Measurements from ENCODE around the gene PAX2. TPM values are rescaled to one million over a fixed set of nuclear protein-coding genes. Genes with fewer than 3 reads are reported as not detected.
A peak's percentile ranks its signal among the peaks of the same experiment; 100 is the strongest.

PAX2 gene
- total RNA-seq, 1 experiment from 2014 or later, result 0.09 TPM

DNA sequence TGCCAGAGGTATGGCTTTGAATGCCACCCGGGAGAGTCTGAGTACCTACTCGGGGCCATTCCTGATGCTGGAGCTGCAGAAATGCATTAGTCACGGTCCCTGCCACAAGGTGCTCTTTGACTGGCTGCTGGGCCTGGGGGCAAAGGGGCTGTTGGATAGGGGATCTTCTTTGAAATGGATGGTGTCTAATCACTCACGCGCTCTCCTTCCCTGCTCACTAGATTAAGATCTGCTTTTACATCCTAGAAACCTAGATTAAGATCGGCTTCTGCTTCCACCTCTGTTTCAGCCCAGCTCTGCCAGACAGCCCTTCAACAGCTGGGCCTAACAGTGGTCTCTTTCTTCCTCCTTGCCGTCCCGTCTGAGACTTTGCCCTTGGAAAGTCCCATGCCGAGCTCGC, 57.2 kb downstream of the PAX2 start (continued):
- TF ChIP-seq RELA (CRISPR knock-in tag; IDR thresholded peaks at IDR 0.05; ENCODE audit: borderline replicate concordance) (no peak), MAX (CRISPR knock-in tag; IDR thresholded peaks at IDR 0.05) (no peak), ATF3 (CRISPR knock-in tag; conservative IDR thresholded peaks at IDR 0.05) (no peak)

DNA sequence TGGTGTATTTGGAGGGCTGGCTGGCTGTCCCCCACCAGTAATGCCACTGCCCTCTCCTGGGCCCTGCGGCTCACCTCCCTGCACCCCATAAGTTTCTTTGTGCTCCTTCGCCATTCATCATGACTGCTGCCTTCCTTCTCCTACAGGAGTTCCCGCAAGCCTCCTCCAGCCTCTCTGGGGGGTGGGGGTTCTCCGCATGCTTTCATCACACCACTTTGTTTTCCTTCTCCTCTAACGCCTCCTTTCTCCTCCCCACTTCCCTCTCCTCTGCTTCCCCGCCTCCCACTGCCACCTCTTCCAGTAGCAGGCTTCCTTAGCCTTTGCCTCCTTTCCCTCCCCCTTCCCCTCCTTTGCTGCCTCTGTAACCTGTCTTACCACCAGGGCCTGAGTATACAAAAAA, 58.1 kb downstream of the PAX2 start:
- H3K36me3 Mint-ChIP-seq, result no peaks in the 10 kb centered on the region
- DNase-seq (ENCODE audit: low spot score) (no peak), ATAC-seq (peak; percentile 71)
- no peaks in the 10 kb centered on the region for H3K9me3 Mint-ChIP-seq
- H3K27me3 Mint-ChIP-seq (ENCODE audit: low read depth), result peaks cover 21% of the 10 kb centered on the region
- H3K4me1 Mint-ChIP-seq, result peaks cover 21% of the 10 kb centered on the region
- peak overlapping the region; percentile 26; the same call in 1 of the 2 replicates for H3K4me3 Mint-ChIP-seq
- CTCF ChIA-PET, result interaction anchor here (0.9 to 1.7 kb wide), 5 partner anchors 10 to 241 kb away, joined by 4 to 7 read pairs (median 6); no protein-coding TSS in a partner anchor
- POLR2A ChIA-PET, result no interaction called here
- TF ChIP-seq ZNF416 (CRISPR knock-in tag; IDR thresholded peaks at IDR 0.05) (no peak), GABPB1 (CRISPR knock-in tag; IDR thresholded peaks at IDR 0.05) (no peak), TP53 (CRISPR knock-in tag; IDR thresholded peaks at IDR 0.05) (no peak), OVOL2 (CRISPR knock-in tag; IDR thresholded peaks at IDR 0.05; ENCODE audit: borderline replicate concordance) (no peak), JUN (CRISPR knock-in tag; IDR thresholded peaks at IDR 0.05) (no peak), HMGA2 (CRISPR knock-in tag; IDR thresholded peaks at IDR 0.05) (no peak), IRF1 (CRISPR knock-in tag; IDR thresholded peaks at IDR 0.05) (no peak), SMAD4 (CRISPR knock-in tag; IDR thresholded peaks at IDR 0.05) (no peak), CDX4 (CRISPR knock-in tag; IDR thresholded peaks at IDR 0.05; ENCODE audit: borderline replicate concordance) (no peak), ZNF138 (CRISPR knock-in tag; conservative IDR thresholded peaks at IDR 0.05) (no peak), CREM (CRISPR knock-in tag; IDR thresholded peaks at IDR 0.05) (no peak)
- TF ChIP-seq, protein P1, sequence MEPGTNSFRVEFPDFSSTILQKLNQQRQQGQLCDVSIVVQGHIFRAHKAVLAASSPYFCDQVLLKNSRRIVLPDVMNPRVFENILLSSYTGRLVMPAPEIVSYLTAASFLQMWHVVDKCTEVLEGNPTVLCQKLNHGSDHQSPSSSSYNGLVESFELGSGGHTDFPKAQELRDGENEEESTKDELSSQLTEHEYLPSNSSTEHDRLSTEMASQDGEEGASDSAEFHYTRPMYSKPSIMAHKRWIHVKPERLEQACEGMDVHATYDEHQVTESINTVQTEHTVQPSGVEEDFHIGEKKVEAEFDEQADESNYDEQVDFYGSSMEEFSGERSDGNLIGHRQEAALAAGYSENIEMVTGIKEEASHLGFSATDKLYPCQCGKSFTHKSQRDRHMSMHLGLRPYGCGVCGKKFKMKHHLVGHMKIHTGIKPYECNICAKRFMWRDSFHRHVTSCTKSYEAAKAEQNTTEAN (CRISPR knock-in tag; IDR thresholded peaks at IDR 0.05), result no peak
- H3K27ac Mint-ChIP-seq, result no peak overlapping the region

GRCh38 chr10:100803908-100804307, 58.5 kb downstream of the PAX2 start:
- DNase-seq (ENCODE audit: low spot score) (no peak), ATAC-seq (no peak)
- POLR2A ChIA-PET, result no interaction called here
- Mint-ChIP-seq H3K9me3 (no peaks in the 10 kb centered on the region), H3K4me3 (no peak overlapping the region), H3K4me1 (peaks cover 19% of the 10 kb centered on the region), H3K36me3 (no peaks in the 10 kb centered on the region), H3K27ac (no peak overlapping the region), H3K27me3 (ENCODE audit: low read depth) (peaks cover 21% of the 10 kb centered on the region)
- TF ChIP-seq ERG (CRISPR knock-in tag; IDR thresholded peaks at IDR 0.05) (no peak), ZMAT4 (CRISPR knock-in tag; IDR thresholded peaks at IDR 0.05) (no peak), TCF7 (CRISPR knock-in tag; IDR thresholded peaks at IDR 0.05; ENCODE audit: low read depth) (no peak), ZNF121 (CRISPR knock-in tag; IDR thresholded peaks at IDR 0.05) (no peak), NFYB (CRISPR knock-in tag; conservative IDR thresholded peaks at IDR 0.05; ENCODE audit: low read depth) (no peak), GABPB1 (CRISPR knock-in tag; IDR thresholded peaks at IDR 0.05) (no peak), ZNF671 (CRISPR knock-in tag; IDR thresholded peaks at IDR 0.05) (no peak), MYBL2 (CRISPR knock-in tag; IDR thresholded peaks at IDR 0.05) (no peak)
- TF ChIP-seq, protein P1 (CRISPR knock-in tag; IDR thresholded peaks at IDR 0.05), result no peak
- TF ChIP-seq, protein P2, sequence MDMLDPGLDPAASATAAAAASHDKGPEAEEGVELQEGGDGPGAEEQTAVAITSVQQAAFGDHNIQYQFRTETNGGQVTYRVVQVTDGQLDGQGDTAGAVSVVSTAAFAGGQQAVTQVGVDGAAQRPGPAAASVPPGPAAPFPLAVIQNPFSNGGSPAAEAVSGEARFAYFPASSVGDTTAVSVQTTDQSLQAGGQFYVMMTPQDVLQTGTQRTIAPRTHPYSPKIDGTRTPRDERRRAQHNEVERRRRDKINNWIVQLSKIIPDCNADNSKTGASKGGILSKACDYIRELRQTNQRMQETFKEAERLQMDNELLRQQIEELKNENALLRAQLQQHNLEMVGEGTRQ (CRISPR knock-in tag; IDR thresholded peaks at IDR 0.05), result no peak
- TF ChIP-seq, protein P3, sequence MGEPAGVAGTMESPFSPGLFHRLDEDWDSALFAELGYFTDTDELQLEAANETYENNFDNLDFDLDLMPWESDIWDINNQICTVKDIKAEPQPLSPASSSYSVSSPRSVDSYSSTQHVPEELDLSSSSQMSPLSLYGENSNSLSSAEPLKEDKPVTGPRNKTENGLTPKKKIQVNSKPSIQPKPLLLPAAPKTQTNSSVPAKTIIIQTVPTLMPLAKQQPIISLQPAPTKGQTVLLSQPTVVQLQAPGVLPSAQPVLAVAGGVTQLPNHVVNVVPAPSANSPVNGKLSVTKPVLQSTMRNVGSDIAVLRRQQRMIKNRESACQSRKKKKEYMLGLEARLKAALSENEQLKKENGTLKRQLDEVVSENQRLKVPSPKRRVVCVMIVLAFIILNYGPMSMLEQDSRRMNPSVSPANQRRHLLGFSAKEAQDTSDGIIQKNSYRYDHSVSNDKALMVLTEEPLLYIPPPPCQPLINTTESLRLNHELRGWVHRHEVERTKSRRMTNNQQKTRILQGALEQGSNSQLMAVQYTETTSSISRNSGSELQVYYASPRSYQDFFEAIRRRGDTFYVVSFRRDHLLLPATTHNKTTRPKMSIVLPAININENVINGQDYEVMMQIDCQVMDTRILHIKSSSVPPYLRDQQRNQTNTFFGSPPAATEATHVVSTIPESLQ (CRISPR knock-in tag; IDR thresholded peaks at IDR 0.05), result no peak
- CTCF ChIA-PET, result interaction anchor here (0.9 to 1.5 kb wide), 2 partner anchors 24 to 60 kb away, joined by 4 to 5 read pairs; no protein-coding TSS in a partner anchor

All from WTC11 (cell line).